NT2/D1 (cell line): ENCODE measurements around the gene MGAM2.

Experiments
- DNase-seq: peaks from one replicate; pipeline ENCODE4 v3.0.0-alpha.2; 2011; ENCODE audit warnings: low read depth, low spot score
- H3K27me3 ChIP-seq: 2 replicates; pipeline ENCODE4 v1.6.0; 2011; ENCODE audit warnings: mild to moderate bottlenecking; ENCODE audit not compliant: insufficient read length, insufficient read depth
- H3K36me3 ChIP-seq: 2 replicates; pipeline ENCODE4 v1.6.1; 2011; ENCODE audit warnings: mild to moderate bottlenecking, low read length, mixed read lengths; ENCODE audit not compliant: insufficient read depth, insufficient read length
- H3K4me1 ChIP-seq: 2 replicates; pipeline ENCODE4 v1.5.1; 2011; ENCODE audit not compliant: insufficient read depth, insufficient read length
- H3K4me3 ChIP-seq: 2 replicates; pipeline ENCODE4 v1.5.1; 2011; ENCODE audit warnings: low read depth; ENCODE audit not compliant: insufficient read length
- H3K9ac ChIP-seq: 2 replicates; pipeline ENCODE4 v1.6.0; 2011; ENCODE audit warnings: low read depth; ENCODE audit not compliant: insufficient read length
- H3K9me3 ChIP-seq: 2 replicates; pipeline ENCODE4 v1.5.1; 2011; ENCODE audit warnings: mild to moderate bottlenecking, low read length; ENCODE audit not compliant: insufficient read depth
- SUZ12 ChIP-seq: IDR thresholded peaks from 2 replicates; pipeline ENCODE4 v1.6.1; 2011; ENCODE audit not compliant: insufficient read length, insufficient read depth; ENCODE audit errors: extremely low read depth
- YY1 ChIP-seq: IDR thresholded peaks from 2 replicates; pipeline ENCODE4 v1.6.1; 2011; ENCODE audit not compliant: insufficient read length, insufficient read depth
- ZNF274 ChIP-seq: IDR thresholded peaks from 2 replicates; pipeline ENCODE4 v1.6.1; 2011; ENCODE audit warnings: mild to moderate bottlenecking, low read depth, low read length

The MGAM2 gene

DNA sequence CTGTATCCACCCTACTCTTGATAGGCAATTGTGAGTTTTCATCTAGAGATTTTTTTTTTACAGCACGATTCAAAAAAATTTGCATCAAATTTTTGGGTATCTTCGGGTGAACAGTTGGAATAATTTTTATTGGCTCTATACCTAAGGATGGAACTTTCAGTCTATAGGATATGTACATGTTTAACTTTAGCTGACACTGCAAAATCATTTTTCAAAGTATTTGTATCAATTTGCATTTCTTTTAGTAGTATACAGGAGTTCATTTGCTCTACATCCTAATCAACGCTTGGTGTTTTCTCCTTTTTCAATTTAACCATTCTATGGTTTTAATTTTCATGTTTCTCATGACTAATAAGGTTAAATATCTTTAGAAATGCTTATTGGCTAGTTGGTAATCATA lies 11.7 kb downstream of the MGAM2 start:
- DNase-seq, result no peak
- Histone ChIP-seq H3K9ac (no peak overlapping the region), H3K36me3 (no peaks in the 10 kb centered on the region), H3K9me3 (no peaks in the 10 kb centered on the region), H3K27me3 (no peaks in the 10 kb centered on the region), H3K4me3 (no peak overlapping the region), H3K4me1 (no peaks in the 10 kb centered on the region)
- no peak for TF ChIP-seq ZNF274
- TF ChIP-seq YY1, result no peak
- TF ChIP-seq SUZ12, result no peak

DNA sequence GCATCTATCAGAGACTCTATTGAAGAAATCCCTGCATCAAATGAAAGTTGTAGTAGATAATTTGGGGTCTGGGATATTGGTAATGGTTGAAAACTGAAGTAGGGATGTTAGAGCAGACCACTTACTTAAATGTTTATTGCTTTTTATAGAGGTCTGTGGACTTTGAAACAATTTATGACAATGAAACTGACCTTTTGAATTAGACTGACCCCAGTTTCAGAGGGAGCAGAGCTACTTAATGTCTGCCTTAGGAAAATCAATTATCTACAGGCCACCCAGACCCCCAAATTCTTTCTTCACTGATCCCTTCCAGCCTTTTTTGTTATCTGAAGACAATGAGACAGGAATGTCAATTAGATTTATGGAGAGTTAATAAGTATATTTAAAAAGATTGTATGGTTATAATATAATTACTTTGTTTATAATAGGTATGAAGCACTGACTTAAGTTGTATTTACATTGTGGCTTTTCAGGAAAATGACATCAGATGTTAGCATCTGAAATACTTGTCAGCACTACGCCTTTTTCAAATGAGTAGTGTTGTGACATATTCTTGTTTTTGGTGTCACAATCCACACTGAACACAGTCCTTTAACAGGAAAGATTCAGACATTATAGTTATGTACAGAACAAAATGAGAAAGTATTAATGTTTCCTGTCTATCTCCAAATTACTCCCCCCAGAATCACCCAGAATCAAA lies 13.9 kb downstream of the MGAM2 start:
- Histone ChIP-seq H3K36me3 (no peaks in the 10 kb centered on the region), H3K4me3 (no peak overlapping the region), H3K9me3 (no peaks in the 10 kb centered on the region), H3K9ac (no peak overlapping the region), H3K27me3 (no peaks in the 10 kb centered on the region), H3K4me1 (no peaks in the 10 kb centered on the region)
- DNase-seq, result no peak
- TF ChIP-seq SUZ12, result no peak
- TF ChIP-seq YY1, result no peak
- no peak for TF ChIP-seq ZNF274

DNA sequence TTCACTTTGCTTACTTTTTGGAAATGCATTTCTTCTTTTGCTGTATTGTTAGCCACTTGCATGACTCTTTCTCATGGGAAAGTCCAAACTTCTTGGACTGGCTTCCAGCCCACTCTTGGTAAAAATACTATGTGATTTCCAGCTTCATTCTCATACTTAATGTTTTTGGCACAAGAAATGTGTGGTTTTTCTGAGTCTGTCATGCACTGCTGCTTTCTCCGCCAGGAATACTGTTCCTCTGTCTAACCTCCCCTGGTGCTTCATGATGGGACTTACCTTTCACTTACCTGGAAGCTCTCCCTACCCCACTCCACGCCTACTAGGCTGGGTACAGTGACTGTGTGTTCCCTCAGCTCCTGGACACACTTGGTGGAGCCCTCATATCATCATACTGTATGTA lies 18.7 kb downstream of the MGAM2 start:
- Histone ChIP-seq H3K36me3 (no peaks in the 10 kb centered on the region), H3K9ac (no peak overlapping the region), H3K9me3 (no peaks in the 10 kb centered on the region), H3K4me3 (no peak overlapping the region), H3K27me3 (no peaks in the 10 kb centered on the region), H3K4me1 (no peaks in the 10 kb centered on the region)
- TF ChIP-seq ZNF274 (no peak), YY1 (no peak), SUZ12 (no peak)
- no peak for DNase-seq

DNA sequence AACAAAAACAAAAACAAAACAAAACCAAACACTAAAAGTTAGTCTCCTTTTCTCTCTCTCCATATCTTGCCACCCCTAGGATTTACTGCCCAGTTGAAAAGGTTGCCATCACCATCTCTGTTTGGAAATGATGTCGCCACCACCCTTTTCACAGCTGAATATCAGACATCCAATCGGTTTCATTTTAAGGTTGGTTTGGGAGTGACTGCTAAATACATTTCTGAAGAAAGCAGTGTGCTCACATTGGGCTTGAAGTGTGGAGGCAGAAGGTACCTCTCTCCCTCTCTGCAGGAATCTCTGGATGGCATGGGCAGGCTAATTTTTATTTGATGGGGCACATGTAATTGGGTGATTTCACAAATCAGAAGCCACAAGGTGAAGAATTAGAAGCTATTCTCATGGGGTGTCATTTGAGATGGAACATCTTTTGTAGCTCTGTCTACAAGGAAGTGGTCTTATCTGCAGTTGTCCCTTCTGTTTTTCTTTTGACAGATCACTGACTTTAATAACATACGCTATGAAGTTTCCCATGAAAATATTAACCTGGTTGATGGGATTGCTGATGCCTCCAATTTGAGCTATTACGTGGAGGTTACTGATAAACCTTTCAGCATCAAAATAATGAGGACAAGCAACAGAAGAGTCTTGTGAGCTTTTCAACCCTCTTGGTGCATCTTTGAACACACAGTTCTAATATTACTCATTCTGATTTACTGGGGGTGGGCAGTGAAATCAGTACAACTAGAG lies 20.1 kb downstream of the MGAM2 start:
- no peaks in the 10 kb centered on the region for H3K4me1 ChIP-seq
- TF ChIP-seq YY1 (no peak), ZNF274 (no peak), SUZ12 (no peak)
- H3K4me3 ChIP-seq, result no peak overlapping the region
- DNase-seq, result no peak
- H3K9me3 ChIP-seq, result no peaks in the 10 kb centered on the region
- H3K27me3 ChIP-seq, result no peaks in the 10 kb centered on the region
- H3K9ac ChIP-seq, result no peak overlapping the region
- H3K36me3 ChIP-seq, result no peaks in the 10 kb centered on the region

DNA sequence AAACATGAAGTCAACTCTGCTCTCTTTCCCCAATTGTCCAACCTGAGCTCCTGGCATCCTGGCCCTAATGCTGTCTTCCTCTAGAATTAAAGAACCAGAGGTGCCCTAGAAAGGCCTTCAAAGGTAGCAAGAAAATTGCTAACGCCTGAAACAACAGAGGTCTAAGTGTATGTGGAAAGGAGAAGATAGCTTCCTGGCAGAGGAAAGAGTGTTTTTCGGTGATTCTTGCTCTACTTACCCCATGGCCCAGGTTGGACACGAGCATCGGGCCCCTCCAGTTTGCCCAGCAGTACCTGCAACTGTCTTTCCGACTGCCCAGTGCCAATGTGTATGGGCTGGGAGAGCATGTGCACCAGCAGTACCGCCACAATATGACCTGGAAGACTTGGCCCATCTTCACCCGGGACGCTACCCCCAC lies 22.2 kb downstream of the MGAM2 start:
- H3K27me3 ChIP-seq, result no peaks in the 10 kb centered on the region
- no peak overlapping the region for H3K4me3 ChIP-seq
- no peak for TF ChIP-seq SUZ12
- H3K9me3 ChIP-seq, result no peaks in the 10 kb centered on the region
- no peaks in the 10 kb centered on the region for H3K36me3 ChIP-seq
- no peak for DNase-seq
- no peaks in the 10 kb centered on the region for H3K4me1 ChIP-seq
- no peak overlapping the region for H3K9ac ChIP-seq

DNA sequence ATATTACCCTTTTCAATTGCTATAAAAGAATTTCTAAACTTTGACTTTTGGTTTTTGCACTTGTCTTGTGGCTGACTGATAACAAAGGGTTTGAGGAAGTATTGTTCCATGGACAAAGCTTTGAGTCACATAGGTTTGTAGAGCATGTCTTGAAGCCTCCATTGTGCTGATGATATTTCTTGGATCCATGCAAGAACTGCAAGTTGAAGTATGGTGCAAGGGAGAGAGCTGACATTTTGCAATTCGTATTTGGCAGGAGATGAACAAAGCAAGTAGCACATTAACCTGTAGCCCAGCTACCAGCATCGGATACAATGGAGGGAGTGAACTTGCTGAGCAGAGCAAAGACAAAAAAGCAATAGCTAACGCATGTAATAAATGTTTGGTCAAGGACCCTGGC lies 23.4 kb downstream of the MGAM2 start:
- no peaks in the 10 kb centered on the region for H3K9me3 ChIP-seq
- H3K36me3 ChIP-seq, result no peaks in the 10 kb centered on the region
- H3K27me3 ChIP-seq, result no peaks in the 10 kb centered on the region
- no peak overlapping the region for H3K9ac ChIP-seq
- no peak overlapping the region for H3K4me3 ChIP-seq
- H3K4me1 ChIP-seq, result no peaks in the 10 kb centered on the region
- no peak for DNase-seq
- no peak for TF ChIP-seq ZNF274
- TF ChIP-seq SUZ12, result no peak
- TF ChIP-seq YY1, result no peak

DNA sequence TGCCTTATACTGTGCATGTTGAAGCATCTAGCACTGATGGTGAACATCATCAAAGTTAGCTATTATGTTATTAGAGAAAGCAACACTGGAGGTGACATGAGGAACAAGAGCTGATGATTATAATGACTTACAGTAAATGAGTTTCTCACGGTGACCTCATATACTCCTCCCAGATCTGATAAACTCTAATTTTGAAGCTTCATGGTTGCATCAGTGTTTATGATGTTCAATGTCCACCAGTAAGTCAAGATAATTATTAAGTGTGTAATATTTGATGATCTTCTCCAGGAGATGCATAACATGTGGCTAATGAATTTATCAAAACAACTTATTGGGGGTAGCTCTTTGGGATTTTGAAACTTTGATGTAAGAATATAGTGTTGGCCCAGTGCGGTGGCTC lies 27.5 kb downstream of the MGAM2 start:
- Histone ChIP-seq H3K27me3 (no peaks in the 10 kb centered on the region), H3K9ac (no peak overlapping the region), H3K4me3 (no peak overlapping the region), H3K9me3 (no peaks in the 10 kb centered on the region), H3K4me1 (no peaks in the 10 kb centered on the region), H3K36me3 (no peaks in the 10 kb centered on the region)
- DNase-seq, result no peak
- TF ChIP-seq YY1 (no peak), ZNF274 (no peak), SUZ12 (no peak)
